ENCODE measurements around the gene CAPZB.

Gene CAPZB

GRCh38 chr1:19433719-19433998 lies 51.7 kb downstream of the CAPZB start:
- H3K27me3 ChIP-seq (ENCODE audit: insufficient read depth, low read length), result no peaks in the 10 kb centered on the region
- peaks cover 12% of the 10 kb centered on the region for H3K4me1 ChIP-seq (ENCODE audit: insufficient read depth, low read length)
- no peaks in the 10 kb centered on the region for H3K9me3 ChIP-seq (ENCODE audit: low read length)
- H2AFZ ChIP-seq (ENCODE audit: low read depth, low read length), result no peak overlapping the region
- no peak overlapping the region for H3K4me3 ChIP-seq (ENCODE audit: low read length)
- peaks cover 12% of the 10 kb centered on the region for H3K36me3 ChIP-seq (ENCODE audit: insufficient read depth, low read length)

- Histone ChIP-seq H3K4me3 (ENCODE audit: low read length) (no peak overlapping the region), H3K4me1 (ENCODE audit: insufficient read depth, low read length) (peaks cover 12% of the 10 kb centered on the region), H2AFZ (ENCODE audit: low read depth, low read length) (no peak overlapping the region)
These were observed 52.2 kb downstream of the CAPZB start for GRCh38 chr1:19432943-19433718.

GRCh38 chr1:19430121-19431068 lies 54.9 kb downstream of the CAPZB start:
- Histone ChIP-seq H3K9me3 (ENCODE audit: low read length) (no peaks in the 10 kb centered on the region), H3K36me3 (ENCODE audit: insufficient read depth, low read length) (no peaks in the 10 kb centered on the region), H3K27me3 (ENCODE audit: insufficient read depth, low read length) (no peaks in the 10 kb centered on the region), H2AFZ (ENCODE audit: low read depth, low read length) (no peak overlapping the region), H3K4me1 (ENCODE audit: insufficient read depth, low read length) (peaks cover 26% of the 10 kb centered on the region), H3K4me3 (ENCODE audit: low read length) (no peak overlapping the region)

More at GRCh38 chr1:19432943-19433718, 52.2 kb downstream of the CAPZB start:
- Histone ChIP-seq H3K27me3 (ENCODE audit: insufficient read depth, low read length) (no peaks in the 10 kb centered on the region), H3K9me3 (ENCODE audit: low read length) (no peaks in the 10 kb centered on the region), H3K36me3 (ENCODE audit: insufficient read depth, low read length) (peaks cover 8% of the 10 kb centered on the region)

GRCh38 chr1:19429611-19430010 lies 55.7 kb downstream of the CAPZB start:
- H3K27me3 ChIP-seq (ENCODE audit: insufficient read depth, low read length), result no peaks in the 10 kb centered on the region
- H3K36me3 ChIP-seq (ENCODE audit: insufficient read depth, low read length), result no peaks in the 10 kb centered on the region
- H3K4me1 ChIP-seq (ENCODE audit: insufficient read depth, low read length), result peaks cover 30% of the 10 kb centered on the region
- H2AFZ ChIP-seq (ENCODE audit: low read depth, low read length), result no peak overlapping the region
- no peaks in the 10 kb centered on the region for H3K9me3 ChIP-seq (ENCODE audit: low read length)
- H3K4me3 ChIP-seq (ENCODE audit: low read length), result no peak overlapping the region

- no peak overlapping the region for H3K4me3 ChIP-seq (ENCODE audit: low read length)
- H3K4me1 ChIP-seq (ENCODE audit: insufficient read depth, low read length), result peaks cover 30% of the 10 kb centered on the region
- no peaks in the 10 kb centered on the region for H3K9me3 ChIP-seq (ENCODE audit: low read length)
- no peaks in the 10 kb centered on the region for H3K36me3 ChIP-seq (ENCODE audit: insufficient read depth, low read length)
- no peak overlapping the region for H2AFZ ChIP-seq (ENCODE audit: low read depth, low read length)
- H3K27me3 ChIP-seq (ENCODE audit: insufficient read depth, low read length), result no peaks in the 10 kb centered on the region
These were observed 58.1 kb downstream of the CAPZB start for GRCh38 chr1:19427087-19427781.

GRCh38 chr1:19426294-19427086 lies 58.8 kb downstream of the CAPZB start:
- Histone ChIP-seq H3K4me1 (ENCODE audit: insufficient read depth, low read length) (peaks cover 30% of the 10 kb centered on the region), H3K4me3 (ENCODE audit: low read length) (no peak overlapping the region), H3K9me3 (ENCODE audit: low read length) (no peaks in the 10 kb centered on the region), H2AFZ (ENCODE audit: low read depth, low read length) (no peak overlapping the region), H3K36me3 (ENCODE audit: insufficient read depth, low read length) (no peaks in the 10 kb centered on the region), H3K27me3 (ENCODE audit: insufficient read depth, low read length) (no peaks in the 10 kb centered on the region)

GRCh38 chr1:19425646-19426239 lies 59.6 kb downstream of the CAPZB start:
- H3K36me3 ChIP-seq (ENCODE audit: insufficient read depth, low read length), result no peaks in the 10 kb centered on the region
- no peaks in the 10 kb centered on the region for H3K27me3 ChIP-seq (ENCODE audit: insufficient read depth, low read length)
- H3K4me3 ChIP-seq (ENCODE audit: low read length), result no peak overlapping the region
- no peaks in the 10 kb centered on the region for H3K9me3 ChIP-seq (ENCODE audit: low read length)
- H3K4me1 ChIP-seq (ENCODE audit: insufficient read depth, low read length), result peaks cover 30% of the 10 kb centered on the region
- H2AFZ ChIP-seq (ENCODE audit: low read depth, low read length), result no peak overlapping the region

- H3K9me3 ChIP-seq (ENCODE audit: low read length), result no peaks in the 10 kb centered on the region
- no peaks in the 10 kb centered on the region for H3K27me3 ChIP-seq (ENCODE audit: insufficient read depth, low read length)
- no peak overlapping the region for H2AFZ ChIP-seq (ENCODE audit: low read depth, low read length)
- H3K4me1 ChIP-seq (ENCODE audit: insufficient read depth, low read length), result peaks cover 25% of the 10 kb centered on the region
- no peaks in the 10 kb centered on the region for H3K36me3 ChIP-seq (ENCODE audit: insufficient read depth, low read length)
- no peak overlapping the region for H3K4me3 ChIP-seq (ENCODE audit: low read length)
These were observed 60.4 kb downstream of the CAPZB start for GRCh38 chr1:19424651-19425570.

GRCh38 chr1:19423130-19423529 lies 62.2 kb downstream of the CAPZB start:
- H3K36me3 ChIP-seq (ENCODE audit: insufficient read depth, low read length), result peaks cover 15% of the 10 kb centered on the region
- H2AFZ ChIP-seq (ENCODE audit: low read depth, low read length), result no peak overlapping the region
- no peaks in the 10 kb centered on the region for H3K9me3 ChIP-seq (ENCODE audit: low read length)
- H3K27me3 ChIP-seq (ENCODE audit: insufficient read depth, low read length), result no peaks in the 10 kb centered on the region
- peaks cover 18% of the 10 kb centered on the region for H3K4me1 ChIP-seq (ENCODE audit: insufficient read depth, low read length)
- no peak overlapping the region for H3K4me3 ChIP-seq (ENCODE audit: low read length)

GRCh38 chr1:19421365-19421764 lies 64.0 kb downstream of the CAPZB start:
- Histone ChIP-seq H3K36me3 (ENCODE audit: insufficient read depth, low read length) (peaks cover 29% of the 10 kb centered on the region), H2AFZ (ENCODE audit: low read depth, low read length) (no peak overlapping the region), H3K4me1 (ENCODE audit: insufficient read depth, low read length) (peaks cover 6% of the 10 kb centered on the region), H3K27me3 (ENCODE audit: insufficient read depth, low read length) (no peaks in the 10 kb centered on the region), H3K4me3 (ENCODE audit: low read length) (no peak overlapping the region), H3K9me3 (ENCODE audit: low read length) (no peaks in the 10 kb centered on the region)

GRCh38 chr1:19420606-19421005 lies 64.7 kb downstream of the CAPZB start:
- Histone ChIP-seq H3K4me1 (ENCODE audit: insufficient read depth, low read length) (peaks cover 4% of the 10 kb centered on the region), H3K9me3 (ENCODE audit: low read length) (no peaks in the 10 kb centered on the region), H3K27me3 (ENCODE audit: insufficient read depth, low read length) (no peaks in the 10 kb centered on the region), H2AFZ (ENCODE audit: low read depth, low read length) (no peak overlapping the region), H3K36me3 (ENCODE audit: insufficient read depth, low read length) (peaks cover 29% of the 10 kb centered on the region), H3K4me3 (ENCODE audit: low read length) (no peak overlapping the region)

All from neuron (in vitro differentiated cells).